NCI-H2107 treated with DMSO at 0.1 percent for 48 hours (cell line): Measurements from ENCODE around the gene BIRC3.
"Not testable (repeated sequence)": the region's sequence is repeated elsewhere in the genome, so short reads cannot be mapped to it uniquely, and the experiment has no call there.

Source experiments
- DNase-seq: peaks from one replicate; lab custom pipeline; 2025; ENCODE audit not compliant: unreplicated experiment; lab: John Stamatoyannopoulos, UW

Gene BIRC3

DNA sequence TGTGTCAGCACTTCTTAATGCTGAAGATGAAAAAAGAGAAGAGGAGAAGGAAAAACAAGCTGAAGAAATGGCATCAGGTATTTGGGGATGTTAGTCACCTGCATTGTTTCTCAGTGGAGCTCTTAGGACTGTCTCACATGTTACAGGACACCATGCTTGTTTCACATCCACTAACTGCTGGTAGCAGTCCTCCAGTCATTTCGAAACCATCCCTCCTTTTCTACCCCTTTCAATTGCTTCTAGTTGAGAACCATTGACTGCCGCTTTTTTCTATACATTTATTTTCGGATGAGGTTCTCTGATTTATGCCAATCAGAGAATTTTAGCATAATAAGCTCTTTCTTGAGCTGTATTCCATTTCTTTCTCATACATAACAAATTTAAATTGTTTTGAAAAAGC lies 51.2 kb downstream of the BIRC3 start:
- no peak for DNase-seq

DNA sequence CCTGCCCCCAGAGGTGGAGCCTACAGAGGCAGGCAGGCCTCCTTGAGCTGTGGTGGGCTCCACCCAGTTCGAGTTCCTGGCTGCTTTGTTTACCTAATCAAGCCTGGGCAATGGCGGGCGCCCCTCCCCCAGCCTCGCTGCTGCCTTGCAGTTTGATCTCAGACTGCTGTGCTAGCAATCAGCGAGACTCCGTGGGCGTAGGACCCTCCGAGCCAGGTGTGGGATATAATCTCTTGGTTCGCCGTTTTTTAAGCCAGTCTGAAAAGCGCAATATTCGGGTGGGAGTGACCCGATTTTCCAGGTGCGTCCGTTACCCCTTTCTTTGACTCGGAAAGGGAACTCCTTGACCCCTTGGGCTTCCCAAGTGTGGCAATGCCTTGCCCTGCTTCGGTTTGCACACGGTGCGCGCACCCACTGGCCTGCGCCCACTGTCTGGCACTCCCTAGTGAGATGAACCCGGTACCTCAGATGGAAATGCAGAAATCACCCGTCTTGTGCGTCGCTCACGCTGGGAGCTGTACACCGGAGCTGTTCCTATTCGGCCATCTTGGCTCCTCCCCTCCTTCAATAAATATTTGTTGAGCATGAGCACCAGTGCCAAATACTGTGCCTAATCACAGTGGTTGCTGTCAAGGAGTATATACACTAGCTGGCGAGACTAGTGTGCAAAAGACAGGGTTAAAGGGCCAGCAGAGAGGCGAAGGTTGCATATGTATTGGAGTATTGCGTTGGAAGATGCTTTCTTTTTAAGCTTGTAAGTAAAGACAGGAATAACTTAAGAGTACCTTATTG lies 57.5 kb downstream of the BIRC3 start:
- not testable (repeated sequence) for DNase-seq

DNA sequence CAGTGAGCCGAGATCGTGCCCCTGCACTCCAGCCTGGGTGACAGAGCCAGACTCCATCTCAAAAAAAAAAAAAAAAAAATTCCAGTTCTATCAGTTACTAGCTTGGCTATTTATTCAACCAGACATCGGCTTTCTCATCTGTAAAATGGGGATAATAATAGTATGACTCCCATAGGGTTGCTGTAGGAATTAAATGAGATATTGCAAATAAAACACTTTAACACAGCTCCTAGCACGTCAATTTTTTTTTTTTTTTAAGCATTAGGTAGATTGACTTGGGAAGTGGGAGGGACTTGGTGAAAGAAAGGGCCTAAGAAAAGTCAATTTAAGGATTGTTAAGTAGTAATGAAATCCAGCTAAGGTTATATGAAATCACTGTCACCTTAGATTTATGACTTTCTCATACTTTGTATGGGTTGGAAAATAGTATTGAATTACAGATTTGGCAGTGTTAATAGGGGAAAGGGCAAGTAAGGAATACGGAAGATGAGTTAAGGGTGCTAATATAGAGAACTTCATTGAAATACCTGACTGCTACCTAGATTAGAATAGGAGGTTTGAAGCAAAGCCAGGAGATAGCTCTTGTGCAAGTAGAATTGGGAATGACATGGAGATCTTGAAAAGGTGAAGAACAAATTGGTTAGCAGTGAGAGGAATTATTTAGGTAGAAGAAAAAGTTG lies 58.6 kb downstream of the BIRC3 start:
- no peak for DNase-seq

DNA sequence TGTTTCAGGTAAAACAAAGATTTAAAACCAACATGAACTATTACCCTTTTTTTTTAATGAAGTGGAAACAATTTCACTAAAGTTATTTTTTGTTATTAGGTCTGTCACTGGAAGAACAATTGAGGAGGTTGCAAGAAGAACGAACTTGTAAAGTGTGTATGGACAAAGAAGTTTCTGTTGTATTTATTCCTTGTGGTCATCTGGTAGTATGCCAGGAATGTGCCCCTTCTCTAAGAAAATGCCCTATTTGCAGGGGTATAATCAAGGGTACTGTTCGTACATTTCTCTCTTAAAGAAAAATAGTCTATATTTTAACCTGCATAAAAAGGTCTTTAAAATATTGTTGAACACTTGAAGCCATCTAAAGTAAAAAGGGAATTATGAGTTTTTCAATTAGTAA lies 60.6 kb downstream of the BIRC3 start:
- DNase-seq: no peak

DNA sequence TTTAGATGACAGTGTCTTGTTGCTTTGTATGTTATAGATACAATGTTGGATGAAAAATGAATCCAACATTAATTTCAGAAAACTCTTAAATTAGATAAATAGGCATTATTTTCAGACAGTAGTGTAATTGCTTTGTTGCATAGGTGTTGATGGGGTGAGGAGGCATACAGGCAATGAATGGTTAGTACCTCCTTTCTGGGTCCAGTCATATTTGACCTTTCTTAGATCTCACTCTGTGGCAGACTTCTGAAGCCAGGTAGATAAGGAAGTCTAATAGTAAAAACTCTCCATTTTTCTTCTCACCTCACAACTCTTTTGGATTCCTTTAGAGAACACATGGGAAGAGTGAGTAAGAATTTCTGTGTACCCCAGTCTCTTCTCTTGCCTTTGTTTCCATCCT lies 61.5 kb downstream of the BIRC3 start:
- no peak for DNase-seq

DNA sequence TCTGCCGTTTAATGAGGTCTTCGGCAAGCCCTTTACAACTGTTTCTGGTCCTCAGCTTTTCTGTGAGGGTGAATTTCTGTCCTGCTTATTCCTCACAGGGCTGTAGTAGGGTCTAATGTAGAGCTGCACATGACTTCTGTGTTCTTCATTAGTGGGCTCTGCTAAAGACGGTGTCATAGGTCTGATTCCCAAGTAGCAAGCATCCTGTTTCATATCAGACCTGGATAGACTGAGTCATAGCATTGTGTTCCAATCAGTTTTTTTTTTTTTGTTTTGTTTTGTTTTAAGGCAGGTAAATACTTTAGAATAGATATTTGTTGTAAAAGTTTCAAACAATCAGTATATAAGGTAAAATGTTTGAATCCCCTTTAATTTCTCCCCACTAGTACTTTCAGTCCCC lies 65.1 kb downstream of the BIRC3 start:
- DNase-seq: no peak

DNA sequence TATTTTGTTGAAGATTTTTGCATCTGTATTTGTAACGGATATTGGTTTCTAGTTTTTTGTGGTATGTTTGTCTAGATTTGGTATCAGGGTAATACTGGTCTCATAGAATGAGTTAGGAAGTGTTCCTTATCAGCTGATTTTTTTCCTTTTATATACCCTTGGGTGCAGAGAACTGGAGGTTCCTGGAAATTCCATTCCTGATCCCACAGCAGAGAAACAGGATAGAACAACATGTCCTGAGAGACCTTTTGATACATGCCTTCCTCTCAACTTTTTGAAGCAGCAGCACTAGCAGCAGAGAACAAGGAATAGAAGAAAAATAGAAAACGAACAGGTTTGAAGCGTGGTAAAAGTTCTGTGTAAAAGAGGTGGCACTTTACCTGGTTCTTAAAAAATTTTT lies 66.6 kb downstream of the BIRC3 start:
- no peak for DNase-seq

DNA sequence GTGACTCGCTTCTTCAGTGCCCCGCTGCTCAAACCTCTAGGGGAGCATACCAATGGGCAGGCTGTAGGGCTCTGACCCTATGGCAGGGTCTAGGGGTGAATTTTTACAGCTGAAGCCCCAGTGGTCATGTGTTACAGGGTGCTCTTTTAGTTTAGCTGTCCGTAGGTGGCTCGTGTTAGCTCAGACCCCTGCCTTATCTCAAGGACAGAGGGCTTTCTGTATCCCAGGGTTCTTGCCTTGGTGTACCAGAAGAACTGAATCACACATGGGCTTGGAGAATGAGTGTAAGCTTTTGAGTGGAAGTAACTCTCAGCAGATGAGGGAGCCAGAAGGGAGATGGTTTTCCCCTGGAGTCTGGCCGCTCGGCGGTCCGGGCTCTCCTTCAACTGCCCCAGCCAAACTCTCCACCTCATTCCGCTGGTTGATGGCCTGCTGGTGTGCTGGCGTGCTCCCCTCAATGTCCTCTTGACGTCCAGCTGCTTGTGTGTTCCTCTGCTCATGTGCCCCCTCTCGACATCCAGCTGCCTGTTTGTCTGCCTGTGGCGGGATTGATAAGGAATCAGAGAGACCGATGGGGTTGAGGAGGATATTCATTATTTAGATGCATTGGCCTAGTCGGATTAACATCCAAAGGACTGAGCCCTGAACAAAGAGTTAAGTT lies 67.3 kb downstream of the BIRC3 start:
- no peak for DNase-seq

DNA sequence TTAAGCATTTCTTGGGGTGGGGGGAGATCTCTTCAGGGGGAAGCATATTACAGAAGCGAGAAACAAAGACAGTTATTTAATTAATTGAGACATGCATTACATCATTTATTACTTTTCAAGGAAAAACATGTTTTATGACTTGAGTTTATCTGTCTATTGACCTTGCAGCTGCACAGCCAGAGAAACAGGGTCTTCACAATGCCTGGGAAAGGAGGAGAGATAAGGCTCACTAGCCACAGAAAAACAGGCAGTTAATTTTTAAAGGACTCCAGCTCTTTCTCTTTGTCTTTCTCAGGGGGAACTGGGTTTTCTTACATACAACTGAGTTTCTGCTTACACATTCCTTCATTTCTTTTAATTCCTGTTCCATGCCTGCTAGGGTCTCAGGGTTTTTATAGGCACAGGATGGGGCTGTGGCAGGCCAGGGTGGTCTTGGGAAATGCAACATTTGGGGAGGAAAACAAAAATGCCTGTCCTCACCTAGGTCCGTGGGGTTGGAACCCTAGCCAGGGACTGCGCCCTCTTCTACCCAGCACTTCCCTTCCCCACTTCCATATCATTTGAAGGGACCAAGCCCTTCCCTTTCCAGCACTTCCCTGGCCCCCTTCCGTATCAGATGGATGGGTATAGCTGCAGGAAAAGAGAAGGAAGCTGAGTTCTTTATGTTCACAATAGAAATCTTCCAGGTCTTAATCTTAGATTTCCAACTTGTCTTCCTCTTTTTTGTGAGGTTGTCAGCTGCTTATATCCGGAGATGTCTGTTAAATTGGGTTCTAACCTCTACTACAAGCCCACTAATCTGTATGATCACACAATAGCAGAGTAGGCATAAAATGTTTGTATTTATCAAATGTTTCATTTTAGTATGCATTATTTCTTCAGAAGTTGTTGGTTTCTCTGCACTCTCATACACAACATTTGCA lies 68.1 kb downstream of the BIRC3 start:
- DNase-seq: no peak

DNA sequence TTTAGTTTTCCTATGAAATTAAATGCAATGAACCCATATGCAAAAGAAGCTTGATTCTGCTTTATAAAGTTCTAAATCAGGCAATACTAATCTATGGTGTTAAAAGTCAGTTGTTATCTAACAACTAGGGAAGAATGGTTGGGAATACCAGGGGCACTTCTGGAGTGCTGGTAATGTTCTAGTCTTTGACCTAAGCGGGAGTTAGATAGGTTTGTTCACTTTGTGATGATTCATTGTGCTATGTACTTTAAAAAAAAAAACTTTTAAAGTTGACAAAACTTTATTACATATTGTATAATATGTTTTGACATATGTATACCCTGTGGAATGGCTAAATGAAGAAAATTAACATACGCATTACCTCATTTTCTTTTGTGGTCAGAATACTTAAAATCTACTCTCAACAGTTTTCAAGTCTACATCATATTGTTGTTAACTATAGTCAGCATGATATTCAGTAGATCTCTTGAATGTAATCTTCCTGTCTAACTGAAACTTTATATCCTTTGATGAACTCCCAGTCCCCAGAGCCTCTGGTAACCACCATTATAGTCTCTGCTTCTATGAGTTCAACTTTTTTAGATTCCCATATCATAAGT lies 69.0 kb downstream of the BIRC3 start:
- no peak for DNase-seq

DNA sequence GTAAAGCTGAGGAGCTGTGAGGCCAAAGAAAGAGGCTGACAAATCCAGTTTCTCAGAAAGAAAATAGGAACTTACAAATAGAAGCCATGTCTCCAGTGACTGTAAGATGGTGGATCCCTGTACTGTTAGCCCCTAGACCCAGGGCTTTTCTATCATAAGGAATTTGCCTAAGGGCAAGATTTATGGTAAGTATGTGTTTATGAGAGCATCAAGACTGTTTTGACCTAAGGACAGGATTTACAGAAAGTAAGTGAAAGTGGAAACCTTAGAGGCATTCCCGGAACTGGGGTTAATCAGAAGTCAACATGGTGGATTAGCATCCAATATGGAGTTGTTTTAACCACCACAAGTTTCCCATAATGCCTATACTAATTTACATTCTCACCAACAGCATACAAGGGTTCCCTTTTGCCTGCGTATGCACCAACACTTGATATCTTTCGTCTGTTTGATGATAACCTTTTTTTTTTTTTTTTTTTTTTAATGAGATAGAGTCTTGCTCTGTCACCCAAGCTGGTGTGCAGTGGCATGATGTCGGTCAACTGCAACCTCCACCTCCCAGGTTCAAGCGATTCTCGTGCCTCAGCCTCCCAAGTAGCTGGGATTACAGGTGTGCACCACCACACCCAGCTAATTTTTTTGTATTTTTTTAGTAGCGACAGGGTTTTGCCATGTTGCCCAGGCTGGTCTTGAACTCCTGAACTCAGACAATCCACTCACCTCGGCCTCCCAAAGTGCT lies 69.9 kb downstream of the BIRC3 start:
- DNase-seq: no peak
